HG02852 (cell line): ENCODE results near the gene FNDC10.

Source experiments
- ATAC-seq: cut with Tn5 transposase; IDR thresholded peaks from one replicate; pipeline ENCODE4 v1.9.1; 2021; ENCODE audit warnings: mild to moderate bottlenecking, moderate library complexity; ENCODE audit not compliant: unreplicated experiment

Gene FNDC10

DNA sequence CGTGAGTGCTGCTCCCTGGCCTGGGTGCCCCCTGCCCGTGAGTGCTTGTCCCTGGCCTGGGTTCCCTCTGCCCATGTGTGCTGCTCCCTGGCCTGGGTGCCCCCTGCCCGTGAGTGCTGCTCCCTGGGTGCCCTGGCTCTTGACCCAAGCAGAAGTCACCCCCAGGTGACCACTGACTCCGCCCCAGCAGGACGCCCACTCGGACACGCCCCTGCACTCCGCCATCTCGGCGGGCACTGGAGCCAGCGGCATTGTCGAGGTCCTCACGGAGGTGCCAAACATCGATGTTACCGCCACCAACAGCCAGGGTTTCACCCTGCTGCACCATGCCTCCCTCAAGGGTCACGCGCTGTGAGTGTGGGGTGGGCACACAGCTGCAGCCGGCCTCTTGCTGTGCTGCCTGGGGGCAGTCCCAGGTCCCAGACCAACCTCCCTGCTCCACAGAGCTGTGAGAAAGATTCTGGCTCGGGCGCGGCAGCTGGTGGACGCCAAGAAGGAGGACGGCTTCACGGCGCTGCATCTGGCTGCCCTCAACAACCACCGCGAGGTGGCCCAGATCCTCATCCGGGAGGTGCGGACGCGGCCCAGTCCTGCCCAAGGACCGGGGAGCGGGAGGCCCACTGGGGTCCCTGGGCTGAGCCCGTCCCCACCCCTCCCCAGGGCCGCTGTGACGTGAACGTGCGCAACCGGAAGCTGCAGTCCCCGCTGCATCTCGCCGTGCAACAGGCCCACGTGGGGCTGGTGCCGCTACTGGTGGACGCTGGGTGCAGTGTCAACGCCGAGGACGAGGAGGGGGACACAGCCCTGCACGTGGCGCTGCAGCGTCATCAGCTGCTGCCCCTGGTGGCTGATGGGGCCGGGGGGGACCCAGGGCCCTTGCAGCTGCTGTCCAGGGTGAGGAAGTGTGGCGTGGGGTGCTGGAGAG is 28.2 kb upstream of the FNDC10 start:
- ATAC-seq, result no peak

DNA sequence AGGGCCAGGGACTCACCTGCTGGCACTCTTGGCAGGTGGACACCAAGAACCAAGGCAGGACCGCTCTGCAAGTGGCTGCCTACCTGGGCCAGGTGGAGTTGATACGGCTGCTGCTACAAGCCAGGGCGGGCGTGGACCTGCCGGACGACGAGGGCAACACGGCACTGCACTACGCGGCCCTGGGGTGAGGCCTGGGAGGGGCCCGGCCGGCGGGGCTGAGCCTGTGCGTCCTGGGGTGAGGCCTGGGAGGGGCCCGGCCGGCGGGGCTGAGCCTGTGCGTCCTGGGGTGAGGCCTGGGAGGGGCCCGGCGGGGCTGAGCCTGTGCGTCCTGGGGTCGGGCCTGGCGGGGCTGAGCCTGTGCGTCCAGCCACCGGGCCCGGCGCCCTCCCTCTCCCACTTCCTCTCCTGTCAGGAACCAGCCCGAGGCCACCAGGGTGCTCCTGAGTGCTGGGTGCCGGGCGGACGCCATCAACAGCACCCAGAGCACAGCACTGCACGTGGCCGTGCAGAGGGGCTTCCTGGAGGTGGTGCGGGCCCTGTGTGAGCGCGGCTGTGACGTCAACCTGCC is 27.4 kb upstream of the FNDC10 start:
- ATAC-seq, result no peak

DNA sequence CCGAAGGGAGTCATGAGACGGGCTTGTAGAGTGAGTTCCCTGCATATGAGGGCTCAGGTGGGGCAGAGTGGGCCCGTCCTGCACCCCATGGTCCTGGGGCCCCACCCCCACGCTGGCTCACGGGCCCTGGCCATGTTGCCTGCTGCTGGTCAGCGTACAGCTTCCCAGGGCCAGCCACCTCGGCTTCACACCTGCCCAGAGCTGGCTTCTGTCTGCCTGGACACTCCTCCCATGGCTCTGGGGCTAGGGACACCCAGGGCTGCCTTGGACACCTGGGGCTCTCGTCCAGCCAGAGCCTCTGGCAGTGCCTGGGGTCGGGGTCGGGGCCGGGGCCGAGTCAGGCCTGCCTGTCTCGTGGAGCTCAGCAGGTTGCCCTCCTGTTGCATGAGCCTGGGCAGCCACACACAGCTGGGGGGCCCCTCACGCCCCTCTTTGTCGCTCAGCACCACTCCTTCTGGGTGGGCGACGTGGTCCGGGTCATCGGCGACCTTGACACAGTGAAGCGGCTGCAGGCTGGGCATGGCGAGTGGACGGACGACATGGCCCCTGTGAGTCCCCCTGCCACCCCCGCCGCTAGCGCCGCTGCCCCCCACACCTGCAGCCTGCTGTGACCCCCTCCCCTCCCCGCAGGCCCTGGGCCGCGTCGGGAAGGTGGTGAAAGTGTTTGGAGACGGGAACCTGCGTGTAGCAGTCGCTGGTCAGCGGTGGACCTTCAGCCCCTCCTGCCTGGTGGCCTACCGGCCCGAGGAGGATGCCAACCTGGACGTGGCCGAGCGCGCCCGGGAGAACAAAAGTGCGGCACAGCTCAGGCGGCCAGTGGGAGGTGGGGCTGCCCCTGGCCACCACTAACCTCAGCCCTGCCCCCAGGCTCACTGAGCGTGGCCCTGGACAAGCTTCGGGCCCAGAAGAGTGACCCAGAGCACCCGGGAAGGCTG is 26.5 kb upstream of the FNDC10 start:
- no peak for ATAC-seq

DNA sequence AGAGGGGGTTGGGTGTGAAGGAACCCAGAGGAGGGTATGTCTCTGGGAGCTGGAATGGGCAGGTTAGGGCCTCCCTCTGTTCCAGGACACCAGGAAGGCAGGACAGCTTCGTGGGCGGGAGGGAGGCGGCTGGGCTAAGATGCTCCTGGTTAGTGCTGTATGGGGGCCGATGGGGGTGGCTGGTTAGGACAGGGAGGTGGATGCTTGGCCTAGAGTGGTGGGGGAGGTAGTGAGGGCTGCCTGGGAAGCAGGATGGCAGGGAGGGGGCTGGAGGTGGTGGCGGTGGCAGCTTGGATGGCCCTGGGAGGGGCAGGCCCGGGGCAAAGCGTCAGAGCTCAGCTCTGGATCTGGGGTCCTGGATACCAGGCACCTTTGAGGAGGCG is 25.9 kb upstream of the FNDC10 start:
- ATAC-seq, result no peak

DNA sequence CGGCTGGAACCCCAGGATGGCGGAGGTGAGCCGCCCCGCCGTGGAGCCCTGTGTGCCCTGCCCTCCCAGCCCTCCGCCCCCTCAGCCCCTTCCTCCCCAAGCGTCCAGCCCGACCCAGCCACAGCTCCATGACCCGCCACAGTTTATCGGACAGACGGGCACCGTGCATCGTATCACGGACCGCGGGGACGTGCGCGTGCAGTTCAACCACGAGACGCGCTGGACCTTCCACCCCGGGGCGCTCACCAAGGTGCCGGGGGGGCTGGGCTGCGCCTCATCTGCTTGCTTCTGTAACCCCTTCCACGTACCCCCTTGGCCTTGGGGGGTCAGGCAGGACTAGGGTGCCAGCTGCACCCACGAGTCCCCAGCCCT is 25.5 kb upstream of the FNDC10 start:
- ATAC-seq, result no peak

DNA sequence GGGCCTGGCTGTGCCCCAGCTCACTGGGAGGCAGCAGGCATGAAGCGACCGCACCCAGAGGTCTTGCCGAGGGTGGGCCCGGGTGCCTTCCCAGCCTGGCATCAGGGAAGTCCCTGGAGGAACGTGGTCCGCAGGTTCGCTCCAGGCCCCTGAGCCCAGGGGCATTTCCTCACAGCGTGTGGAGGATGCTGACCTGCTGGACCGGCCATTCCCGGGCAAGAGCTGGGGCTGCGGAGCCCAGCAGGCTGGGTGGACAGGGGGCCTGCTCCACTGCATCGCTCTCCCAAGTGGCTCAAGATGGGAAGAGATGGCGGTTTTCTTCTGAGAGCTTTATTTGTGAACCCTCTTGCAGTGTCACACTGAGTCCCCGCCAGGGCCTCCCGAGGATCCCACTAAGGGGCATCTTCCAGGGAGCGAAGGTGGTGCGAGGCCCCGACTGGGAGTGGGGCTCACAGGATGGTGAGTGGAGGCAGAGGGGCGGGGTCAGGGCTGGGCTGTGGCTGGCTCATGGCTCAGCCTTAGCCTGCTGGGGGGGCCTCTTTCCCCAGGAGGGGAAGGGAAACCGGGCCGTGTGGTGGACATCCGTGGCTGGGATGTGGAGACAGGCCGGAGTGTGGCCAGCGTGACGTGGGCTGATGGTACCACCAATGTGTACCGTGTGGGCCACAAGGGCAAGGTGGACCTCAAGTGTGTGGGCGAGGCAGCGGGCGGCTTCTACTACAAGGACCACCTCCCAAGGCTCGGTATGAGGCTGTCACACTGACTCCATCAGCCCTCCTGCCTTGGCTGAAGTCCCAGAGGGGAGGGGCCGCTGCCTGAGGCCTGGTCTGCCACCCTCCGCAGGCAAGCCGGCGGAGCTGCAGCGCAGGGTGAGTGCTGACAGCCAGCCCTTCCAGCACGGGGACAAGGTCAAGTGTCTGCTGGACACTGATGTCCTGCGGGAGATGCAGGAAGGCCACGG is 24.8 kb upstream of the FNDC10 start:
- no peak for ATAC-seq

DNA sequence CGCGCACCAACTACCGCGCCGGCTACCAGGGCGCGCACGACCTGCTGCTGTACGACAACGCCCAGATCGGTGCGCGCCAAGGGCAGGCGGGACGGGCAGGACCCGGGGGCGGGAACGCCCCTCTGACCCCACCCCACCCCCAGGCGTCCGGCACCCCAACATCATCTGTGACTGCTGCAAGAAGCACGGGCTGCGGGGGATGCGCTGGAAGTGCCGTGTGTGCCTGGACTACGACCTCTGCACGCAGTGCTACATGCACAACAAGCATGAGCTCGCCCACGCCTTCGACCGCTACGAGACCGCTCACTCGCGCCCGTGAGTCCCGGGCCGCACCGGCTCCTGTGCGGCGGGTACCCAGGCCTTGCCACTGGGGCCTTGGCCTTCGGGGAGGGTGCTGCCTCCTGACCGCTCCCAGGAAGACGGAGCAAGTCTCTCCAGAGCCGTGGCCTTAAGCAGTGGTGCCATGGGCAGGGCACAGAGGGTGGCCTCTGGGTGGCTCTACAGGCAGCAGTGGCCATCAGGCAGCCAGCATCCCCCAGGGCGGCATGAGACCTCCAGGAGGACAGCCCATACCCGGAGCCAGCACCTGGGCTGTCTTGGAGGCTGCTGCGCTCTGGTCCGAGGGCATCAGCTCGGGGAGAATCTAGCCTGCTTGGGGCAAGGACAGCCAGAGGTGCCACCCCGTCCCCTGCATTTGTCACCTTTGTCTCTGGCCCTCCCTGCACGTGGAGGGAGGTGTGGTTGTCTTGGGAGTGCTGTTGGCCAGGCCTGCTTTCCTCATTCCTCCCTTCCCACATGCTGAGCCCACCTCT is 23.9 kb upstream of the FNDC10 start:
- no peak for ATAC-seq

DNA sequence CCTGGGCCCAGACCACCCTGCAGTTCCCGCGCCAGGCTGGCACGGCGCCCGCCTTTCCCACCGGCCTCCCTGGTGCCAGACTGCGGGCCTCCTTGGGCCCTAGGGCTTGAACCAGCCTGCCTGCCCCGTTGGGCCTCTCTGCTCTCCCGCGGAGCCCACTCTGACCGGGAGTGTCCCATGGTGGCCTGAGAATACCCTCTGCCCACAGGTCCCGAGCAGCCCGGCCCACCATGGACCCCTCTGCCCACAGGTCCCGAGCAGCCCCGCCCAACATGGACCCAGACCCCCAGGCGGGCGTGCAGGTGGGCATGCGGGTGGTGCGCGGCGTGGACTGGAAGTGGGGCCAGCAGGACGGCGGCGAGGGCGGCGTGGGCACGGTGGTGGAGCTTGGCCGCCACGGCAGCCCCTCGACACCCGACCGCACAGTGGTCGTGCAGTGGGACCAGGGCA is 23.3 kb upstream of the FNDC10 start:
- no peak for ATAC-seq

DNA sequence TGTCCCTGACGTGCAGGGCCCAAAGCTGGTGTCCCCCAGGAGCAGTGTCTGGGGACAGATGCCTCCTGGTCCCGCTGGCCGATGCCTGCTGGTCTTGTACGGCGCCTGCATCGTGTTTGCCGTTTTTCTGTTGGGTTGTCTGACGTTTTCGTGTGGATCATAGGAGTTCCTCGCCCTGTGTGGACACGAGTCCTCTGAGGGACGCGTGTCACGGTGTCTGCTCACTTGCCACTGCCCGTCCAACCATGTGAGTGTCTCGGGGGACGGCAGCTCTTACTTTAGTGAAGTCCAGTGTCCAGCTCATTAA is 22.8 kb upstream of the FNDC10 start:
- ATAC-seq, result no peak

DNA sequence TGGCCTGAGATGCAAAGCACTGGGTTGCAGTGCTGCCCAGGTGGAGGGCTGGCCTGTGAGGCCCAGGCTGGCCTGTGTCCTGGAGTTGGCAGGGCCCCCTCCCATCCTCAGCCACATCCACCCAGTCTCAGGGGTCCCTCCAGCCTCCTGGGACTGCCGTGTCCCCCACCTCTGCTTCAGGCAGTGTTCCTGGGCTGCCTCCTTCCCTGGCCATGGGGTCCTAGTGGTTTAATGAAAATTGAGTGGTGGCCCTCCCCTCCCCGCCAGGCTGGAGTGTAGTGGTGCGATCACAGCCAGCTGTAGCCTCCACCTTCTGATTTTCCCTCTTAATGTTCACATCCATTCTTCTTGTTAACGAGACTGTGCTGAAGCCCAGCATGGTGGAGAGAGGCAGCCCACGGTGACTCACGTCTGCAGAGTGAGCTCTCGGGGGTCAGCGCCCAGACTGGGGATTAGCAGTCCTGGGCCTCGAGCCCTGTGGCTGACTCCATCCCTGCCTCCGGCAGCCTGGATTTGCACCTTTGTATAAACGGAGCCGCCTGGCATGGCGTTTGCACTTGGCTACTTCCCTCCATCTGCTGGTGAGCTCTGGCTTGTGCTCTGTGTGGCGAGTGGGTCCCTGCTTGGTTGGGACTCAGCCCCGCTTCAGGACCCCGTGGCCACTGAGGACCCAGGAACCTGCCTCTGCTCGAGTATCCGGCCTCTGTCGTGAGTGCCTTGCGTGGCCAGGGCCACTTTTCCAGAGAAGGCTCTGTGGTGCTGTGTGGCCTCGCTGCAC is 22.3 kb upstream of the FNDC10 start:
- ATAC-seq, result no peak

DNA sequence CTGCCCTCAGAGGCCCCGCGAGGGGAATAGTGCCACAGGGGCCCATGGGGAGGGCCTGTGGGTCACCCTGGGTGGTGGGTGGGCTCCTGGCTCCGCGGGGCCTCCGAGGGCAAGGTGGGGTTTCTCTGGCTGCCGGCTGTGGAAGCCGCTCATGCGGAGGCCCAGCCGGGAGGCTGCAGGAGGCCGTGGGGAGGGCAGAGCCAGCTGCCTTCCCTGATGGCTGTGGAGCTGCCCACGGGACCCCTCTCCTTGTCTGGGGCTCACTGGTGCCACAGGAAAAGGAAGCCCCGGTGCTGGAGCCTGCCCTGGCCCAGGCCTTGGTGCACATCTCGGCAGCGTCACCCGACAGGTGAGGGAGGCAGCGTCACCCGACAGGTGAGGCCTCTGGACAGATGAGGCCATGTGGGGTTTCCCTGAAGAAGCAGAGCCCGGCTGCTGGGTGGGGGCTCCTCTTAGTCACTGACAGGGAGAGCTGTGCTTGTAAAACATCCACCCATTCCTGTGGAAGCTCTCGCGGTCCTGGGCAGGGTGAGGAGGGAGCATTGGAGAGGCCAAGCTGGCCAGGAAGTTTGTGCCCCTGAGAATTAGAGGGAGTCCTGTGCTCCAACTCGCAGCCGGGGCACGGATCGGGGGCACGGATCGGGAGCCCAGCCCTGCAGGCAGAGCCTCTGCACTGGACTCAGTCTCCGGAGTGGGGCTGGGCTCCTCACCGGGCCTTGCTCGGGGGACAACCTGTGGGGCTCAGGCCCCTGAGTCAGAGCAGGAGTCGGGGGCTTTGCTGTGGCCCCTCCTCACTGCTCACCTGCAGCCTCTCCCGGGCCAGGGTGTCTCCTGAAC is 21.5 kb upstream of the FNDC10 start:
- no peak for ATAC-seq

DNA sequence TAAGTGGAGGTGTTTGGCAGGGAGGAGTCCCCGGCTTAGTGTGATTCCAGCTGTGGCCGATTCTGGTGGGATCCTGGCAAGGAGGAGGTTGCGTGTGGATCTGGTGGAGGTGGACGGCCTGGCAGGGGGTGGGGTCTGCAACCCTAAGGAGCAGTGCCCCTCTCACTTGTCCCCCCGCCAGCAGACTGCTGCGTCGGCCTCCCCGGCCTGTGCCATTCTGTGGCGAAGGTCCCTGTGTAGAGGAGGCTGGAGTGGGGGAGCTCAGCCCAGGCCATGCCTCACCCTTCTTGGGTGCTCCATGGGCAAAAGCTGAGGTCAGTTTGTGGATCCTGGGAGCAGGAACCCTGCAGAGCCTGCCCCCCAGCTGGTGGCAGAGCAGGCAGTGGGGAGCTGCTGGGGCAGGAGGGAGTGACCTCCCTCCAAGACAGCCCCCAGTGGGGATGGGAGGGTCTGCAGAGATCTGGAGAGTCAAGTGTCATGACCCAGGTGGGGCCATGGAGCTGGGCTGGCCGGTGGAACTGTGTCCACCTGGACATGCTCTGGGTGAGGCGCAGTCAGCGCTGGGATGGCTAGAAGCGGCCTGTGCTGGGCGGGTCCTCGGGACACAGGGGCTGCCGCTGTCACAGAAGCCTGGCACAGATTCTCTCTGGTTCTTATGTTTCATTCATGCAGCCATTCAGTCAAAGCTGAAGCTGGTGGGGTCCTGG is 20.7 kb upstream of the FNDC10 start:
- no peak for ATAC-seq

DNA sequence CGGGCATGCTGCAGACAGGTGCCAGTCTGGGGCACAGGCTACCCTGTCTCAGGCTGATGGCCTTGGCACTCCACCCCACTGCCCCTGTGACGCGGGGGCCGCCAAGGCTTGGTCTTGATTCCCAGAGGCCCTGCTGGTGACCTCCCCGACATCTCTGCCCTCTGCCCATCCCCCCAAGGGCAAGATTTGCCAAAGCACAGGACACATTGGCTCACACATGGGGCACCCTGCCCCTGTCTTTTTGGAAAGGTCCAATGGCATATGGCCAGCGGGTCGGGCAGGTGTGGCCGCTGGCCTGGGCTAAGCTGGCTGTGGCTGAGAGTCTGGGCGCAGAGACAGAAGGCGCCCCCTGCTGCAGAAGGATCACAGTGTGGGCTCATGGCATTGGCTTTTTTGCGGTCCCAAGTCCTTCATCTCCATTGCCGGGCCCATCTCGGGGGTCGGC is 20.0 kb upstream of the FNDC10 start:
- no peak for ATAC-seq

DNA sequence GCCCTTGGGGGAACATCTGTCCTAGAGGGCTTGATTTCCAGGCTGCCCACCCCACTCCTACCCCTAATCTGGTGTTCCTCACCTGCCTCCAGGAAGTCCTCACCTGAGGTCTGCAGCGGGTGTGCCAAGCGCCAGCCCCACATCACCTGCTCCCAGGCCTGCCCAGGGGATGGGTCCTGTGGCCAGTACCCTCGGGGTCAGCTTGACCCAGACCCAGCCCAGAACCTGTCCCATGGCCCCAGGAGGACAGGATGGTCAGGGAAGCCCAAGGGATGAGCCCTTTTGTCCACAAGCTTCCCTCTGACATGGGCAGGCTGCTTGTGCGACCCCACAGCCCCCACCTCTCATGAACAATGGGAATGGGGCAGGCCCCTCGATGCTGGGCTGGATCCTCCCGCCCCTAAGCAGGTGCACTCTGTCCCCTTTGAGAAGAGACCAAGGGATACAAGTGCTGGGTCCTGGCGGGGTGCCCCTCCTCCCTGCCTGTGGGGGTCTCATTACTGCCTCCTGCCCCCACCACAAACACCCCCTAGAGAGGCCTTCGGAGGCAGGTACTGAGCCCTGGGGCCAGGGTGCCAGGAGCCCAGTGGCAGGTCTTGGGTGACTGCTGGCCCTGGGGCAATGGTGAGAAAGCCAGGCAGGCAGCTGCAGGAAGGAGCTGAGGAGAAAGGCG is 18.6 kb upstream of the FNDC10 start:
- no peak for ATAC-seq

DNA sequence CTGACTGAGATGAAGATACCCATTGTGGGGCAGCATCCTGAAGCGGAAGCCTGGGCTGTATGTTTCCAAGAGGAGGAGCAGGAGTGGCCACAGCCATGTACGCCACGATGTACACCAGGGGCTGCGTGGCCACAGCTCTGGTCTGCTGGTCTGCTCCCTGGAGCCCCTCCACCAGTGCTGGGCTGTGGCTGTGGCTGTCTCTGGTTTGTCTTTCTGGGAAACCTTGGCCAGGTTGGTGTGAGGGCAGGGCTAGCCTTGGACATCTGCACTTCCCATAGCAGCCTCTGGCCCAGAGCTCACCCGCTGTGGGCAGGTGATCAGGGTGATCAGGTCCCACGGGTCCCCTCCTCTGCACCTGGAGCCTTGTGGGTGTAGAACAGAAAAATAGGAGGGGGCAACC is 18.0 kb upstream of the FNDC10 start:
- ATAC-seq, result no peak

DNA sequence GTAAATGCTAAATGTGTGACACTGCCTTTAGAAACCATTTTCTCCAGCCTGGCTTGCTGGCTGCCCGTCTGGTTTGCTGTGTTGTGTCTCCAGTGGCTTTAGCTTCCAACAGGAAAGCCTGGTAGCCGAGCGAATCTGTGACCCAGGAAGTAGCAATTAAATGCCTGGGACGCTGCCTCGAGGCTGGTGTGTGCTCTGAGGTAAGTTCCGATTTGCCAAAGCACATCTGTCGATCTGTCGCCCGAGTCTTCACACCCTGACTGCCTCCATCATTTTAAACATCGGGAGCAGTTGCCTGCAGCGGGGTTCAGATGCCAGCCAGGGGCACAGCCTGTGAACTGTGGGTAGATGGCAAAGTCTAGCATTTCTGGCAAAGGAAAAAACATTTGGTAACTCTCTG is 17.6 kb upstream of the FNDC10 start:
- ATAC-seq, result no peak

DNA sequence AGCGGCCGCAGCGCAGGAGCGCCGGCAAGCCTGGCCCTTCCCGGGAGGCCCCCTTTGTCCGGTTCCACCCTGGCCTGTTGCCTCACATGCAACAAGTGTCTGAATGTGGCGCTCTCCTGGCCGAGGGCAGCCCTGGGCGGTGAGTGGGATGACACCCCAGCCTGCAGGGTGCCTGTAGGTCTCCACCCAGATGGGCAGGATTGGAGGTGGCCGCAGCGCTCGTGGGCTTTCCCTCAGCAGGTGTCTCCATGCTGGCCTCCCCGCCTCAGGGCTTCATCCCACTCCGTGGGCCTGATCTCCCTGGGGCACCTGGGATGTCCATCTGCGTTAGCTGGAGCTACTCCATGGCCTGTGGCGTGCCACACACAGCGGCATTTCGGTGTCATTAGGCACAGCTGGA is 16.9 kb upstream of the FNDC10 start:
- ATAC-seq, result no peak
